Loucy (cell line): ENCODE results near the gene ERC1.

ENCODE experiments used
- H2AFZ ChIP-seq: fragments of 200-600 bp; sonication (generic); 2 replicates; pipeline ENCODE4 v1.6.0; 2016; ENCODE audit warnings: antibody characterized with exemption, mild to moderate bottlenecking, low read length, moderate library complexity
- H3F3A ChIP-seq: fragments of 200-600 bp; 2 replicates; pipeline ENCODE4 v1.6.0; 2016; ENCODE audit warnings: antibody characterized with exemption, low read depth, mild to moderate bottlenecking
- H3K27me3 ChIP-seq: fragments of 200-600 bp; sonication (generic); 2 replicates; pipeline ENCODE4 v1.6.1; 2014; ENCODE audit warnings: low read length, mild to moderate bottlenecking; ENCODE audit not compliant: insufficient read depth, poor library complexity, severe bottlenecking
- H3K36me3 ChIP-seq: fragments of 200-600 bp; sonication (generic); 2 replicates; pipeline ENCODE4 v1.6.1; 2016; ENCODE audit warnings: low read length; ENCODE audit not compliant: insufficient read depth
- H3K4me1 ChIP-seq: fragments of 200-600 bp; sonication (generic); 2 replicates; pipeline ENCODE4 v1.5.1; 2014; ENCODE audit warnings: low read length, mild to moderate bottlenecking; ENCODE audit not compliant: insufficient read depth, poor library complexity, severe bottlenecking
- H3K4me2 ChIP-seq: fragments of 200-600 bp; sonication (generic); 2 replicates; pipeline ENCODE4 v1.6.0; 2014; ENCODE audit warnings: antibody characterized with exemption, low read length, low read depth, mild to moderate bottlenecking; ENCODE audit not compliant: poor library complexity, severe bottlenecking
- H3K4me3 ChIP-seq: fragments of 200-600 bp; sonication (generic); 2 replicates; pipeline ENCODE4 v1.5.1; 2014; ENCODE audit warnings: low read length, mild to moderate bottlenecking, mixed read lengths; ENCODE audit not compliant: poor library complexity, severe bottlenecking
- H3K79me2 ChIP-seq: fragments of 200-600 bp; sonication (generic); 2 replicates; pipeline ENCODE4 v1.6.1; 2014; ENCODE audit warnings: low read length; ENCODE audit not compliant: insufficient read depth
- H3K9ac ChIP-seq: fragments of 200-600 bp; sonication (generic); 2 replicates; pipeline ENCODE4 v1.6.0; 2014; ENCODE audit warnings: mild to moderate bottlenecking, low read depth, low read length, moderate library complexity; ENCODE audit not compliant: poor library complexity, severe bottlenecking
- H3K9me2 ChIP-seq: fragments of 200-600 bp; sonication (generic); replicated peaks from 2 replicates; pipeline ENCODE4 v1.6.1; 2016; ENCODE audit warnings: low read depth, low read length, mixed read lengths
- H3K9me3 ChIP-seq: fragments of 200-600 bp; sonication (generic); 2 replicates; pipeline ENCODE4 v1.6.1; 2014; ENCODE audit warnings: mild to moderate bottlenecking, antibody characterized with exemption, low read length, low read depth; ENCODE audit not compliant: insufficient read depth
- H4K20me1 ChIP-seq: fragments of 200-600 bp; sonication (generic); 2 replicates; pipeline ENCODE4 v1.6.0; 2014; ENCODE audit warnings: antibody characterized with exemption, low read length, mild to moderate bottlenecking; ENCODE audit not compliant: insufficient read depth, poor library complexity, severe bottlenecking
- CTCF ChIP-seq: fragments of 200-600 bp; sonication (generic); conservative IDR thresholded peaks from 2 replicates; pipeline ENCODE4 v1.5.1; 2014; ENCODE audit warnings: mild to moderate bottlenecking, antibody characterized with exemption, low read length
- EZH2phosphoT487 ChIP-seq: fragments of 200-600 bp; IDR thresholded peaks from 2 replicates; pipeline ENCODE4 v1.6.1; 2018; ENCODE audit warnings: antibody characterized with exemption, mild to moderate bottlenecking, moderate library complexity, borderline replicate concordance

Gene ERC1

GRCh38 chr12:1501695-1502378 is 510.8 kb downstream of the ERC1 start:
- TF ChIP-seq EZH2phosphoT487 (no peak), CTCF (no peak)

GRCh38 chr12:1502379-1502720 is 511.3 kb downstream of the ERC1 start:
- Histone ChIP-seq H3K4me1 (peaks cover 9% of the 10 kb centered on the region), H3K79me2 (no peaks in the 10 kb centered on the region), H2AFZ (no peak overlapping the region), H3K4me3 (no peak overlapping the region), H3K9me2 (no peaks in the 10 kb centered on the region), H3K36me3 (no peaks in the 10 kb centered on the region), H3K9ac (no peak overlapping the region), H3K4me2 (no peak overlapping the region), H3K27me3 (no peaks in the 10 kb centered on the region), H4K20me1 (no peaks in the 10 kb centered on the region), H3F3A (no peaks in the 10 kb centered on the region), H3K9me3 (no peaks in the 10 kb centered on the region)
- TF ChIP-seq EZH2phosphoT487 (no peak), CTCF (no peak)

More at GRCh38 chr12:1501695-1502378, 510.8 kb downstream of the ERC1 start:
- Histone ChIP-seq H4K20me1 (no peaks in the 10 kb centered on the region), H3K9ac (no peak overlapping the region), H2AFZ (no peak overlapping the region), H3K4me3 (no peak overlapping the region), H3K4me1 (peaks cover 9% of the 10 kb centered on the region), H3K4me2 (no peak overlapping the region), H3F3A (no peaks in the 10 kb centered on the region), H3K9me3 (no peaks in the 10 kb centered on the region), H3K27me3 (no peaks in the 10 kb centered on the region), H3K36me3 (no peaks in the 10 kb centered on the region), H3K9me2 (no peaks in the 10 kb centered on the region), H3K79me2 (no peaks in the 10 kb centered on the region)

GRCh38 chr12:1502831-1503230 is 511.8 kb downstream of the ERC1 start:
- peaks cover 9% of the 10 kb centered on the region for H3K4me1 ChIP-seq
- H3K36me3 ChIP-seq: no peaks in the 10 kb centered on the region

More at GRCh38 chr12:1502831-1503230, 511.8 kb downstream of the ERC1 start:
- Histone ChIP-seq H3K4me3 (no peak overlapping the region), H3K9me2 (no peaks in the 10 kb centered on the region), H3K4me2 (no peak overlapping the region), H3K27me3 (no peaks in the 10 kb centered on the region), H3K79me2 (no peaks in the 10 kb centered on the region), H3K9me3 (no peaks in the 10 kb centered on the region), H4K20me1 (no peaks in the 10 kb centered on the region), H2AFZ (no peak overlapping the region), H3F3A (no peaks in the 10 kb centered on the region), H3K9ac (no peak overlapping the region)
- TF ChIP-seq CTCF (no peak), EZH2phosphoT487 (no peak)
